Neutrophil (primary cell): Measurements from ENCODE around the gene NHS.
"Not testable (repeated sequence)": the region's sequence is repeated elsewhere in the genome, so short reads cannot be mapped to it uniquely, and the experiment has no call there.

ENCODE experiments used
- H3K27ac ChIP-seq: fragments of 200-600 bp; sonication (generic); 2 replicates; pipeline ENCODE4 v1.5.1; 2016; ENCODE audit warnings: mild to moderate bottlenecking, moderate library complexity
- H3K27me3 ChIP-seq: fragments of 200-600 bp; sonication (generic); 2 replicates; pipeline ENCODE4 v1.6.0; 2016; ENCODE audit warnings: mild to moderate bottlenecking
- H3K36me3 ChIP-seq: fragments of 200-600 bp; sonication (generic); 2 replicates; pipeline ENCODE4 v1.5.1; 2017
- H3K4me1 ChIP-seq, 2 experiments: fragments of 200-600 bp in 1 of 2; sonication (generic) in 1 of 2; 1 replicate in 1 of 2; 2 replicates in 1 of 2; pipeline versions ENCODE4 v1.5.1 to v1.6.1; 2013 to 2016; ENCODE audit warnings: low read depth in 1 of 2, low read length in 1 of 2, mild to moderate bottlenecking in 1 of 2, moderate library complexity in 1 of 2; ENCODE audit not compliant: control insufficient read depth in 1 of 2, insufficient read depth in 1 of 2
- H3K4me3 ChIP-seq, 2 experiments: fragments of 200-600 bp in 1 of 2; sonication (generic) in 1 of 2; 1 replicate in 1 of 2; 2 replicates in 1 of 2; pipeline ENCODE4 v1.5.1; 2013 to 2016; ENCODE audit warnings: low read depth in 1 of 2, low read length in 1 of 2, mild to moderate bottlenecking in 1 of 2, moderate library complexity in 1 of 2
- H3K9me3 ChIP-seq: fragments of 200-600 bp; sonication (generic); 2 replicates; pipeline ENCODE4 v1.5.1; 2016
- CTCF ChIP-seq: fragments of 200-600 bp; sonication (generic); IDR thresholded peaks from 2 replicates; pipeline ENCODE4 v1.5.1; 2016; ENCODE audit warnings: antibody characterized with exemption

The NHS gene

GRCh38 chrX:17438221-17438620 is 63.2 kb downstream of the NHS start:
- Histone ChIP-seq H3K9me3 (no peaks in the 10 kb centered on the region), H3K4me3 (no peak overlapping the region), H3K27me3 (no peaks in the 10 kb centered on the region), H3K27ac (no peak overlapping the region), H3K36me3 (no peaks in the 10 kb centered on the region), H3K4me1 (no peaks in the 10 kb centered on the region)
- no peak for TF ChIP-seq CTCF

GRCh38 chrX:17440258-17440657 is 65.3 kb downstream of the NHS start:
- H3K27me3 ChIP-seq, result no peaks in the 10 kb centered on the region
- H3K4me3 ChIP-seq, result no peak overlapping the region
- H3K27ac ChIP-seq, result no peak overlapping the region
- TF ChIP-seq CTCF, result no peak
- no peaks in the 10 kb centered on the region for H3K36me3 ChIP-seq
- H3K4me1 ChIP-seq, result peaks cover 0 to 2% of the 10 kb centered on the region in 2 experiments
- H3K9me3 ChIP-seq, result no peaks in the 10 kb centered on the region

GRCh38 chrX:17440836-17441235 is 65.8 kb downstream of the NHS start:
- H3K4me1 ChIP-seq, result peaks cover 0 to 2% of the 10 kb centered on the region in 2 experiments
- H3K4me3 ChIP-seq, result no peak overlapping the region
- no peak for TF ChIP-seq CTCF
- H3K9me3 ChIP-seq, result no peaks in the 10 kb centered on the region
- no peak overlapping the region for H3K27ac ChIP-seq
- no peaks in the 10 kb centered on the region for H3K27me3 ChIP-seq
- no peaks in the 10 kb centered on the region for H3K36me3 ChIP-seq

- no peaks in the 10 kb centered on the region for H3K36me3 ChIP-seq
- no peaks in the 10 kb centered on the region for H3K9me3 ChIP-seq
- H3K4me1 ChIP-seq, result peaks cover 0 to 2% of the 10 kb centered on the region in 2 experiments
- TF ChIP-seq CTCF, result no peak
- H3K27me3 ChIP-seq, result no peaks in the 10 kb centered on the region
- H3K4me3 ChIP-seq, result no peak overlapping the region
- no peak overlapping the region for H3K27ac ChIP-seq
Observed at GRCh38 chrX:17441965-17442364, 67.0 kb downstream of the NHS start.

GRCh38 chrX:17442898-17443297 is 67.9 kb downstream of the NHS start:
- H3K27ac ChIP-seq, result no peak overlapping the region
- H3K27me3 ChIP-seq, result no peaks in the 10 kb centered on the region
- no peaks in the 10 kb centered on the region for H3K36me3 ChIP-seq
- H3K9me3 ChIP-seq, result no peaks in the 10 kb centered on the region
- TF ChIP-seq CTCF, result no peak
- H3K4me1 ChIP-seq, result peaks cover 0 to 2% of the 10 kb centered on the region in 2 experiments
- no peak overlapping the region for H3K4me3 ChIP-seq

- Histone ChIP-seq H3K36me3 (no peaks in the 10 kb centered on the region), H3K27ac (no peak overlapping the region), H3K9me3 (no peaks in the 10 kb centered on the region), H3K4me1 (peaks cover 0 to 2% of the 10 kb centered on the region in 2 experiments), H3K27me3 (no peaks in the 10 kb centered on the region), H3K4me3 (no peak overlapping the region)
- TF ChIP-seq CTCF, result no peak
Observed at GRCh38 chrX:17443556-17443955, 68.6 kb downstream of the NHS start.

- H3K27me3 ChIP-seq, H3K36me3 ChIP-seq, H3K9me3 ChIP-seq, H3K4me3 ChIP-seq, H3K27ac ChIP-seq, H3K4me1 ChIP-seq: not testable (repeated sequence)
Observed at GRCh38 chrX:17446269-17446668, 71.3 kb downstream of the NHS start.
